GM13977 (cell line): ENCODE data around the gene SH2D1B.
"Not testable (repeated sequence)": the region's sequence is repeated elsewhere in the genome, so short reads cannot be mapped to it uniquely, and the experiment has no call there.

ENCODE experiments used
- DNase-seq: peaks from one replicate; pipeline ENCODE4 v3.0.0; 2012; ENCODE audit warnings: low spot score
- in situ Hi-C: fragments of 300-500 bp; cut with MboI; formaldehyde crosslinking; loops from one replicate; pipeline ENCODE4 v1.12.0; 2022; ENCODE audit warnings: low sequenced_read_pairs, low pct_unique_long_range_greater_than_20kb, mixed read lengths, inconsistent platforms; ENCODE audit not compliant: unreplicated experiment
- TF ChIP-seq, protein P1 (sequence below): IDR thresholded peaks from 2 replicates; pipeline ENCODE4 v1.5.1; 2012; ENCODE audit warnings: mild to moderate bottlenecking, control low read depth; ENCODE audit not compliant: insufficient read depth; ENCODE audit errors: extremely low read depth, missing control alignments

The SH2D1B gene

GRCh38 chr1:162412002-162412401 lies at the start of gene SH2D1B:
Gene SH2D1B (minus strand): TSS chr1:162412136. CDS start chr1:162412016, 120 bp downstream.
- TF ChIP-seq, protein P1, sequence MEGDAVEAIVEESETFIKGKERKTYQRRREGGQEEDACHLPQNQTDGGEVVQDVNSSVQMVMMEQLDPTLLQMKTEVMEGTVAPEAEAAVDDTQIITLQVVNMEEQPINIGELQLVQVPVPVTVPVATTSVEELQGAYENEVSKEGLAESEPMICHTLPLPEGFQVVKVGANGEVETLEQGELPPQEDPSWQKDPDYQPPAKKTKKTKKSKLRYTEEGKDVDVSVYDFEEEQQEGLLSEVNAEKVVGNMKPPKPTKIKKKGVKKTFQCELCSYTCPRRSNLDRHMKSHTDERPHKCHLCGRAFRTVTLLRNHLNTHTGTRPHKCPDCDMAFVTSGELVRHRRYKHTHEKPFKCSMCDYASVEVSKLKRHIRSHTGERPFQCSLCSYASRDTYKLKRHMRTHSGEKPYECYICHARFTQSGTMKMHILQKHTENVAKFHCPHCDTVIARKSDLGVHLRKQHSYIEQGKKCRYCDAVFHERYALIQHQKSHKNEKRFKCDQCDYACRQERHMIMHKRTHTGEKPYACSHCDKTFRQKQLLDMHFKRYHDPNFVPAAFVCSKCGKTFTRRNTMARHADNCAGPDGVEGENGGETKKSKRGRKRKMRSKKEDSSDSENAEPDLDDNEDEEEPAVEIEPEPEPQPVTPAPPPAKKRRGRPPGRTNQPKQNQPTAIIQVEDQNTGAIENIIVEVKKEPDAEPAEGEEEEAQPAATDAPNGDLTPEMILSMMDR, result no peak
- DNase-seq, result no peak
- in situ Hi-C loops, result no loop called here

GRCh38 chr1:162458236-162458635 lies 46.3 kb upstream of the SH2D1B start:
- in situ Hi-C loops, result no loop called here
- no peak for DNase-seq
- TF ChIP-seq, protein P1, result no peak

DNA sequence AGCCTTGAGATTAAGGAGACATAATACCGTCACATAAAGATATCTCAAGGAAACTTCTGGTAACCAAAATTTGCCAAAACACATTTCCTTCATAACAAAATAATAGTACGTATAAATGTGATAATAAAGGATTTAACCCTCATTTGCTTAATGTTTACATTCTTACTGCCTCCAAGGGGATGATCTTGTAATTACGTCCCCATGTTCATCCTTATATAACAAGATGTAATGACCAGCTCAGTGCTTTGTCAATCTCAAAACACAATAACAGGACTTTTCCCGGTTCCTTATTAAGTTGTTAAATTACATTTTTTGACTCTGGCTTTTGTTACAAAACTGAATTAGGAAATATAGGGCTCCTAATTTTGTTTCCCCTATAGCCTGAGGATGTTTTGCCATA lies 44.4 kb upstream of the SH2D1B start:
- in situ Hi-C loops, result no loop called here
- DNase-seq, result no peak
- TF ChIP-seq, protein P1, result no peak

DNA sequence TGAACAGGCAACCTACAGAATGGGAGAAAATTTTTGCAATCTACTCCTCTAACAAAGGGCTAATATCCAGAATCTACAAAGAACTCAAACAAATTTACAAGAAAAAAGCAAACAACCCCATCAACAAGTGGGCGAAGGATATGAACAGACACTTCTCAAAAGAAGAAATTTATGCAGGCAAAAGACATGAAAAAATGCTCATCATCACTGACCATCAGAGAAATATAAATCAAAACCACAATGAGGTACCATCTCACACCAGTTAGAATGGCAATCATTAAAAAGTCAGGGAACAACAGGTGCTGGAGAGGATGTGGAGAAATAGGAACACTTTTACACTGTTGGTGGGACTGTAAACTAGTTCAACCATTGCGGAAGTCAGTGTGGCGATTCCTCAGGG lies 42.4 kb upstream of the SH2D1B start:
- in situ Hi-C loops, result not testable (repeated sequence)

GRCh38 chr1:162446946-162447345 lies 35.0 kb upstream of the SH2D1B start:
- DNase-seq, result no peak
- in situ Hi-C loops, result no loop called here
- TF ChIP-seq, protein P1, result no peak

More for the DNA sequence above, 42.4 kb upstream of the SH2D1B start:
- DNase-seq, result not testable (repeated sequence)

DNA sequence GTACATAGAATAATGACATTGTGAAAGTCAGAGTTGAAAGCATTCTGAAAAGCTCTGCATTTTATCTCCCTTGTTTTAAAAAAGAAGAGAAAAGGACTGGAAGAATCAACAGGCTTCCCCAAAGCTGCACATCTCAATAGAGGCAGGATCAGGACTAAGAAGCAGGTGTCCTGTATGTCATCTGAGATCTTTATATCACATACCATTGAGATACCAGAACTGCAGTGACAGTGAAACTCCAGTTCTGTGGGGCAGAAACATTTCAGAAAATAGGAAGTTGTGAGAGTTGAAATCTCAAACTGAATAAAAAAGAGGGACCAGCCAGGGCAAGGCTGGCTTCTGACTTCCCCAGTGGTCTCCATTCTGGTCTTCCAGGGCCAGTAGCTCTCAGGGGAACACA lies 33.0 kb upstream of the SH2D1B start:
- TF ChIP-seq, protein P1, result no peak

DNA sequence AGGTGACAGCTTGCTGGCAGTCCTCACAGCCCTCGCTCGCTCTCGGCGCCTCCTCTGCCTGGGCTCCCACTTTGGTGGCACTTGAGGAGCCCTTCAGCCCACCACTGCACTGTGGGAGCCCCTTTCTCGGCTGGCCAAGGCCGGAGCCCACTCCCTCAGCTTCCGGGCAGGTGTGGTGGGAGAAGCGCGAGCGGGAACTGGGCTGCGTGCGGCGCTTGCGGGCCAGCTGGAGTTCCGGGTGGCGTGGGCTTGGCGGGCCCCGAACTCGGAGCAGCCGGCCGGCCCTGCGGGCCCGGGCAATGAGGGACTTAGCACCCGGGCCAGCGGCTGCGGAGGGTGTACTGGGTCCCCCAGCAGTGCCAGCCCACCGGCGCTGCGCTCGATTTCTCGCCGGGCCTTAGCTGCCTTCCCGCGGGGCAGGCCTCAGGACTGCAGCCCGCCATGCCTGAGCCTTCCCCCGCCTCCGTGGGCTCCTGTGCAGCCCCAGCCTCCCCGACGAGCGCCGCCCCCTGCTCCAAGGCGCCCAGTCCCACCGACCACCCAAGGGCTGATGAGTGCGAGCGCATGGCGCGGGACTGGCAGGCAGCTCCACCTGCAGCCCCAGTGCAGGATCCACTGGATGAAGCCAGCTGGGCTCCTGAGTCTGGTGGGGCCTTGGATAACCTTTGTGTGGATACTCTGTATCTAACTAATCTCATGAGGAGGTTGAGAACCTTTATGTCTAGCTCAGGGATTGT lies 21.2 kb upstream of the SH2D1B start:
- DNase-seq, in situ Hi-C loops: not testable (repeated sequence)

More for the DNA sequence above, 33.0 kb upstream of the SH2D1B start:
- no peak for DNase-seq
- in situ Hi-C loops, result no loop called here
